HL-60/S4 treated with phorbol 12-myristate 13-acetate at 8.2 ng/mL for 4 days and 3 days (cell line): ENCODE results near the gene CEBPA.

Source experiments
- in situ Hi-C: fragments of 300-500 bp; cut with MboI; formaldehyde crosslinking; loops from 2 replicates; pipeline ENCODE4 v1.15.0; 2022; ENCODE audit warnings: low sequenced_read_pairs

The CEBPA gene

DNA sequence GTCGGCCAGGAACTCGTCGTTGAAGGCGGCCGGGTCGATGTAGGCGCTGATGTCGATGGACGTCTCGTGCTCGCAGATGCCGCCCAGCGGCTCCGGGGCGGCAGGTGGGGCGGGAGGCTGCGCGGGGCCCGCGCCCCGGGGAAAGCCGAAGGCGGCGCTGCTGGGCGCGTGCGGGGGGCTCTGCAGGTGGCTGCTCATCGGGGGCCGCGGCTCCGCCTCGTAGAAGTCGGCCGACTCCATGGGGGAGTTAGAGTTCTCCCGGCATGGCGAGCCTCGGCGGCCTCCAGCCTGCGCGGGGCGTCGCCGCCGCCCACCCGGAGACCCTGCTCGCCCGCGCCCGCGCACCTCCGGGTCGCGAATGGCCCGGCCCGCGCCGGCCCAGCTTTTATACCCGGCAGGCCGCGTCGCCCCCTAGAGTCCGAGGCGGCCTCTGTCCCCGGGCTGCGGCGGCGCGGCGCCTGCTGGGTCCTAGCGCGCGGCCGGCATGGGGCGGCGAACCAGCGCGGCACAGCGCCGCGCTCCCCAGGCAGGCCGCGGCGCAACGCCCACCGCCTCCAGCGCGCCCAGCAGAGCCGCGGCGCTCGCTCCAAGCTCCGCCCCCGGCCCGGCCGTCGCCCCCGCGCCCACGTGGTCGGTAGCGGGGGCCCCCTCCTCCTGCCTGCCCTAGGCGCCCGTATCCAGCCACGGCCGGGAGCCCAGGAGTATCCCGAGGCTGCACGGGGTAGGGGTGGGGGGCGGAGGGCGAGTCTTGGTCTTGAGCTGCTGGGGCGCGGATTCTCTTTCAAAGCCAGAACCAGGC lies at the start of gene CEBPA:
TSS of gene CEBPA (minus strand) at position 360 of the 799 bp plus-strand sequence. CDS start at position 240, 120 bp downstream.
- in situ Hi-C loops, result loop anchor here (10.0 kb wide), 1 partner anchor 102 kb away; no protein-coding TSS in a partner anchor

GRCh38 chr19:33350538-33351309 lies 48.4 kb upstream of the CEBPA start:
- in situ Hi-C loops, result no loop called here

DNA sequence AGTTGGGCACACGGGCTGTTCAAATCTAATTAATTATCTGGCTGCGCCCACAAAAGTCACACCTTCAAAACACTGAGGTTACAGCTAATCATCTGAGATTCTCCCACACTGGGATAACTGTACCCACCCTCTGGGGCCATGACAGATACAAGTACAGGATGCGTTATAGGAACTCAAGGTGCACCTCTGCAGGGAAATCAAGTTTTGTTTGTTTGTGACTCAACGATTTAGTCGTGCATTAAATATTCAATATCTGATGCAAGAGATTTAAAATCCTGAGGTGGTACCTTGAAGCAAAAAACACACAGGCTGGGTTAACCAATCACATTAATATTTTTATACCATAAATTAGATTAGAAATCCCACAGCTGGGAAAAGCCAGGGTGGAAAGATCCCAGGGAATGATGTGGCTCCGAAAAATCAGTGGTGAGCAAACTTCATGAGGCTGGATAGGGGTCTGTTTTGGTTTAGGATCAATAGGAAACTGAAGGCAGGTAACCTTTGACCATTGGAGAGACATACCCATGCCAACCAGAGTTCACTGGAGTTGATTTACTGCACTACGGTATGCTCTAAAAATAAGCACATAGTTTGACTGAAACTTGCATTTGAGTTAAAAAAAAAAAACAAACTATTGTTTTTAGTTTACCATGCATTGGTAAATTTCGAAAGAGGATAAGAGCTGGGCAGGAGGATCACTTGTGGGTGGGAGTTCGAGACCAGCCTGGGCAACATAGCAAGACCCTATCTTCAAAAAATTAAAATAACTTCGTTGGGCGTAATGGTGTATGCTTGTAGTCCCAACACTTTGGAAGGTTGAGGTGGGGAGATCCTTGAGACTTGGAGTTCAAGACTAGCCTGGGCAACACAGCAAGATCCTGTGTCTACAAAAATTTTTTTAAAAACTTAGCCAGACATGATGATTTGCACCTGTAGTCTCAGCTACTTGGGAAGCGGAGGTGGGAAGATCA lies 47.3 kb upstream of the CEBPA start:
- in situ Hi-C loops, result no loop called here

- in situ Hi-C loops, result no loop called here
Observed at GRCh38 chr19:33348301-33349010, 46.1 kb upstream of the CEBPA start.

GRCh38 chr19:33347300-33347699 lies 45.0 kb upstream of the CEBPA start:
- in situ Hi-C loops, result no loop called here

DNA sequence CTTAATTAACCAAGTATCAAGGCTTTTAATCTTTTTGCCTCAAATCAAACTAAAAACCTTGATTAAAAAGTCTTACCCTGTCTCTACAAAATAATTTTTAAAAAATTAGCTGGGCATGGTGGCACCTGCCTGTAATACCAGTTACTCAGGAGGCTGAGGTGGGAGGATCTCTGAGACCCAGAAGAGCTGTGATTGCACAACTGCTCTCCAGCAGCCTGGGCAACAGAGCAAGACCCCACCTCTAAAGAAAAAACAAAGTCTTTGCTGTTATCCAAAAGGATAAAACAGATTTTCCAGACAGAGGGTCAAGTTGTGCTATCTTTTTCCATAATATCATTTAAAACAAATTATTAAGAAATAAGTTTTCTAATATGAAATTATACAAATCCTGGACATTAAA lies 44.3 kb upstream of the CEBPA start:
- in situ Hi-C loops, result no loop called here

GRCh38 chr19:33345163-33345562 lies 42.8 kb upstream of the CEBPA start:
- in situ Hi-C loops, result no loop called here

- in situ Hi-C loops, result no loop called here
Observed at GRCh38 chr19:33344573-33344925, 42.2 kb upstream of the CEBPA start.

DNA sequence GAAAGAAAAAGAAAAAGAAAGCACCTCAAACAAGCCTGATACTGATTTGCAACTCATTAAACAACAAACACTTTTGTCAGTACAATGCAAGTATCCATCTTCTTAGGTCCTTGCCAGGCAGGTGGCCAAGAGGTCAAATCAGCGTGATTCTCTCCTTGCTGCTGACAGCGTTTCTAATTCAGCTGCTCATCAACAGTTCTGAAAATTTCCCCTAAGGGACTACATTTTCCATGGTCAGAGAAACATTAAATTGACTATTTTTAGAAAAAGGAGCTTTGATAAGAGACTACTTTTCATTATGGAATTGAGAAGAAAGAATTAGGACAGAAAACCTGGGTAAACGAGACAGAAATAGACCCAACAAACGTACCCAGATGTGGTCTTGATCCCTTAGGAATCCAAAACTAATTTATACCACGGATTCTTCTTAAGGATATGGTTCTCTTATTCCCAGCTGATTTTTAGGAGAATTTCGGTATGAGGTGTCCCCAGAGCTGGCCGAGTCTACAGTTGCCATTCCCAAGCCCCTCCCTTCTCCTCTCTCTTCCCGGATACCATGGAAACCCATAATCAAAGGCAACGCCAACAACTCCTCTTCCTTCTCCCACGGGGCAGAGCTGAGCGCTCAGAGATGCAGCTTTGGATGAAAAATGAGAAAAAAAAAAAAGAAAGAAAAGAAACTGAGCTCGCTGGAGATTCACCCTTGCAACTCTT lies 41.7 kb upstream of the CEBPA start:
- in situ Hi-C loops, result no loop called here

GRCh38 chr19:33343301-33343700 lies 41.0 kb upstream of the CEBPA start:
- in situ Hi-C loops, result no loop called here

GRCh38 chr19:33340991-33341390 lies 38.7 kb upstream of the CEBPA start:
- in situ Hi-C loops, result no loop called here

- in situ Hi-C loops, result no loop called here
Observed at GRCh38 chr19:33339016-33339984, 37.0 kb upstream of the CEBPA start.

DNA sequence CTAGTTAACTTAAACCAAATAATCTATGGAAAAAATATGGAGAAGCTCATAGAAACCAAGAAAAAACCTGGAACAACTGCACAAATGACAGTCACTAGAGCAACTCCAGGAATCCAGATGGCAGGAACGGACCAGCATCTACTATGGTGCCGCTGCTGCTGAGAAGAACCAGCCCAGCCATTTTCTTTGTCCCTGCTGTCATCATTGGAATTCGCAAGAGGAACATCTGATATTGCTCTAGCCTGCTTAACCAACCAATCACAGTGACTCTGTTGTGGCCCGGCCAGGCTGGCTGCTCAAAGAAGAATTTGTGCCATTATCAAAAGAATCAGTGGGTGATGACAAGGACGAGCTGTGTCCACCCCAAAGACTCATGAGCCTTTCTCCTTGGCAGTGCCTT lies 33.1 kb upstream of the CEBPA start:
- in situ Hi-C loops, result no loop called here

DNA sequence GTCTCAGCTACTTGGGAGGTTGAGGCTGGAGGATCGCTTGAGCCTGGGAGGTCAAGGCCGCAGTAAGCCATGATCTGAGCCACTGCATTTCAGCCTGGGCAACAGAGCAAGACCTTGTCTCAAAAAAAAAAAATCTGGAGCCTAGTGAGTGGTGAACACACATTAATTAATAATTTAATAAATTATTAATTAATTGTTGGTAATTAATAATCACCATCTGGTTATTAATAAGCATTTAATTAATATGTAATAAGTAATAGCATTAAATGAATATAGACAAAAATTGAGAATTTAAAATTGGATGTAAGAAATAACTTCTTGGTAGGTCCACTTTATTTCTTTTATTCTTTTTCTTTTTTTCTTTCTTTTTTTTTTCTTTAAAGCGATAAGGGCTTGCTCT lies 31.9 kb upstream of the CEBPA start:
- in situ Hi-C loops, result no loop called here

DNA sequence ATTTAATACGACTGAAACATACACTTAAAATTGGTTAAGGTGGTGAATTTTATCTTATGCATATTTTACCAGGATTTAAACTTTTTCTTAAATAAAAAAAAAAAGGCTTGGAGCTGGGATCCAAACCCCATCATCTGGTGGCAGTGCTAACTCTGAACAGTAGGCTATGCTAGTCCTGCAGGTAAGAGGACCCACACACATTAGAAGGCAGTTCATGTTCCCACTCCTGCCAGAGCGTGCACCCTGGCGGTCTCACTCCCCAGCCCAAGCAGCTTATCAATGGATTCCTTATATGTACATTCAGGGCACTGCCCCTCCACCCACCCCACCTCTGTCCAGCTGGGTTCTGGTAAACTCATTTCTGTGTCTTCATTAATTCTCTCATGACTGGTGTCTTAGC lies 31.3 kb upstream of the CEBPA start:
- in situ Hi-C loops, result no loop called here

- in situ Hi-C loops, result no loop called here
Observed at GRCh38 chr19:33333151-33333550, 30.8 kb upstream of the CEBPA start.

- in situ Hi-C loops, result no loop called here
Observed at GRCh38 chr19:33332248-33332647, 29.9 kb upstream of the CEBPA start.

- in situ Hi-C loops, result no loop called here
Observed at GRCh38 chr19:33329736-33330135, 27.4 kb upstream of the CEBPA start.

GRCh38 chr19:33329060-33329459 lies 26.7 kb upstream of the CEBPA start:
- in situ Hi-C loops, result no loop called here
